NCI-H2196 treated with DMSO at 0.1 percent for 48 hours (cell line): Measurements from ENCODE around the gene TTLL8.

Experiments
- DNase-seq: peaks from one replicate; lab custom pipeline; 2025; ENCODE audit not compliant: unreplicated experiment; lab: John Stamatoyannopoulos, UW

The TTLL8 gene

DNA sequence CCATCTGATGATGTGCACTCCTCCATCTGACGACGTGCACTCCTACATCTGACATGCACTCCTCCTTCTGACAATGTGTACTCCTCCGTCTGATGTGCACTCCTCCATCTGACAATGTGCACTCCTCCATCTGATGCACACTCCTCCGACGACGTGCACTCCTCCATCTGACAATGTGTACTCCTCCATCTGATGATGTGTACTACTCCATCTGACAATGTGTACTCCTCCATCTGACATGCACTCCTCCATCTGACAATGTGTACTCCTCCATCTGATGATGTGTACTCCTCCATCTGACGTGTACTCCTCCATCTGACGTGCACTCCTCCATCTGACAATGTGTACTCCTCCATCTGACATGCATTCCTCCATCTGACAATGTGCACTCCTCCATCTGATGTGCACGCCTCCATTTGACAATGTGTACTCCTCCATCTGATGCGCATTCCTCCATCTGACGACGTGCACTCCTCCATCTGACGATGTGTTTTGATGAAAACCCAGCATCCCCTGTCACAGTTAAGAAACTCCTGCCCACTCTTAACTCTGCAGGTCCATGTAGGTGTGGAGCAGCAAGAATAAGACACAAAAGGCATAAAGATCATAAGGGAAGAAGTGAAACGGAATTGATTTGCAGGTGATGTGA is 35.8 kb downstream of the TTLL8 start:
- no peak for DNase-seq

DNA sequence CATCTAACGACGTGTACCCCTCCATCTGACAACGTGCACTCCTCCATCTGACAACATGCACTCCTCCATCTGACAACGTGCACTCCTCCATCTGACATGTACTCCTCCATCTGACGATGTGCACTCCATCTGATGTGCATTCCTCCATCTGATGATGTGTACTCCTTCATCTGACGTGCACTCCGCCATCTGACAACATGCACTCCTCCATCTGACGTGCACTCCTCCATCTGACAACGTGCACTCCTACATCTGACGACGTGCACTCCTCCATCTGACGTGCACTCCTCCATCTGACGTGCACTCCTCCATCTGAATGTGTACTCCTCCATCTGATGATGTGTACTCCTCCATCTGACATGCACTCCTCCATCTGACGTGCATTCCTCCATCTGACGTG is 37.5 kb downstream of the TTLL8 start:
- no peak for DNase-seq

DNA sequence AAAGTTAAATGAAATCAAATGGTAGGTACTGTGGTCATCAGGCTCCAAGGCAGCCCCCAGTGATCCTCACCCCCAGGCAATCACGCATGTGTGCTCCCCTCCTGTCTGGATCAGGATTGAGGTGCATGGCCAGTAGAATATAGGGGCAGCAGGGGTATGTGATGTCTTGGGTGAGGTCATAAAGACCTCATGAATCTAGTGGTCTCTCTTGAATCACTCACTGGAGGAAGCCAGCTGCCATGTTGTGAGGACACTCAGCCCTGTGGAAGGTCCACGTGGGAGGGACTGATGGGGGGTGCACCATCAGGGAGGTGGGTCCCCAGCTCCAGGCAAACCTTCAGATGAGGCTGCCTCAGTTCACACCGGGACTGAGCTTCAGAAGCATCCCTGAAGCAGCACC is 38.8 kb downstream of the TTLL8 start:
- no peak for DNase-seq

DNA sequence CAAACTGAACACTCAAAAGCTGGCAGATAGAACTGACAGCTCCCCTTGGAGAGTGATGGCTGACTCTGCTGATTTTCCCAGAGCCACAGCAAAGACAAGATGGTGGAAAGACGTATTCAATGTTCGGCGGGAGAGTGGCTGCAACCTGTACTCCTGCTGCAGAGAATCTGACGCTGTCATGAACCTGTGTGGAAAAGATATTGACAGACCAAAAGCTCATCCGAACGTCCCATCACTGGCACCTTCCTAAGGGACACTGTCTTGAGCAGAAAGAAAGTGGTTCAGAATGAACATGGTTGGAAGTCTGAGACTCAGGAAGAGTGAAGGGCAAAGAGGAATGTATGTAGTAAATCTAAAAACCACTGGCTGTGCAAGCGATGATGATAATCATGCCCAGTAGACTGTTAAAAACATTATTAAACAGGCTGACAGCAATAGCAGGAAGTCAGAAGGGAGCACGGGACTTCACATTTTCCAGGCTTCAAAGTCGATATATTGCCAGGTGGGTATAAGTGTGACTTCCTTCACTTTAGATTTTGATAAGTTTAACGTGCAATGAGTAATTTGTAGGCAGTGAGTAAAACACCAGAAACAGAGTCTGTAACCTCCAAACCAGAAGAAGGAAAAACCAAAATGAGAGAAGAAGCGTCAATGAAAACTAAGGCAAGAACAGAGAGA is 39.4 kb downstream of the TTLL8 start:
- no peak for DNase-seq

DNA sequence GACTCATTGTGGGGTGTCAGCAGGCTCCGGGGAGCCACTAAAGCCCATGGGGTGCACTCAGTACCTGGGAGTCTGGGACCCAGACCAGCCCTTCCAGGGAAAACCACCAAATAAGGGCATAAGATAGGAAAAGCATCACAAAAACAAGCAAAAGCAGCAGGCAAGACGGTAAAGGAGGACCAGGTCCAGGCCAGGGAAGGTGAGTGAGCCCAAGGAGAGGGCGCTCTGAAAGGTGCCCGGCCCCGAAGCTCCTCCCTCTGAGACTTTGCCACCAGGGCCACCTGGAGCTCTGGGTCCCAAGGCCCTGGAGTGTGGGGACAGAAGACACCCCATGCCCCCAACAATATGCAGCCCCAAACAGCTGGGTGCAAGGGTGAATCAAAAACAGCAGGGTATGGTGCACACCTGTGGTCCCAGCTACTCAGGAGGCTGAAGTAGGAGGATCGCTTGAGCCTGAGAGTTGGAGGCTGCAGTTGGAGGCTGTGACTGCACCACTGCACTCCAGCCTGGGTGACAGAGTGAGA is 40.3 kb downstream of the TTLL8 start:
- DNase-seq = no peak

DNA sequence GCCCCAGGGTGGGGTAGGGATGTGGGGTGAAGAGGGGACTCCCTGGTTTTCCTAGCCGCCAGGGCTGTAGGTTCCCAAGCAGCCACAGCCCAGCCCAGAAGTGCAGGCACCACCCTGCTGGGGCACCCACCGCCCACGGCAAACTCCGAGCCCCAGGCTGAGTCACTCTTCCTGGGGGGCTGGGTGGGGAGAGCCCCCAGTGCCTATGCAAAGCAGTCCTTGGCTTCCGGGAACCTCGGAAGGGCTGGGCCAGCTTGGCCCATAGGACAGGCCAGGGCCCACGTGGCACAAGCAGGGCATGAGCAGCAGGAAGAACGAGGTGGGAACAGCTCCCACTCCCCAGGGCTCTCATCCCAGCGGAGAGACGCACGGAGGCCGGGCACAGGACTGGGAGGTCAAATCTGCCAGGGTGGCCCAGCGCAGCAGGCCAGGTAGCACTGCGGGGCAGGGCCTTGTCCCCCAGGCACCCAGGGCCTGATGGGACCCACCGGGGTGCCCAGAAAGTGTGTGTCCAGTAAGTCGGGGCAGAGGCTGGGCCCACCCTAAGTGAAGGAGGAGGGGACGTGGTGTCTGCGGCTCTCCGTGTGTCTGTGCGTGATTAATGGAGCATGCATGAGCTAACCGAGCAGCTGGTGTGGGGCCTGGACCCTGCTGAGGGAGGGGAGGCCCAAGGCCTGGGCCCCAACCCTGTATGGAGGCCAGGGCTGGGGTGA is 41.0 kb downstream of the TTLL8 start:
- no peak for DNase-seq

DNA sequence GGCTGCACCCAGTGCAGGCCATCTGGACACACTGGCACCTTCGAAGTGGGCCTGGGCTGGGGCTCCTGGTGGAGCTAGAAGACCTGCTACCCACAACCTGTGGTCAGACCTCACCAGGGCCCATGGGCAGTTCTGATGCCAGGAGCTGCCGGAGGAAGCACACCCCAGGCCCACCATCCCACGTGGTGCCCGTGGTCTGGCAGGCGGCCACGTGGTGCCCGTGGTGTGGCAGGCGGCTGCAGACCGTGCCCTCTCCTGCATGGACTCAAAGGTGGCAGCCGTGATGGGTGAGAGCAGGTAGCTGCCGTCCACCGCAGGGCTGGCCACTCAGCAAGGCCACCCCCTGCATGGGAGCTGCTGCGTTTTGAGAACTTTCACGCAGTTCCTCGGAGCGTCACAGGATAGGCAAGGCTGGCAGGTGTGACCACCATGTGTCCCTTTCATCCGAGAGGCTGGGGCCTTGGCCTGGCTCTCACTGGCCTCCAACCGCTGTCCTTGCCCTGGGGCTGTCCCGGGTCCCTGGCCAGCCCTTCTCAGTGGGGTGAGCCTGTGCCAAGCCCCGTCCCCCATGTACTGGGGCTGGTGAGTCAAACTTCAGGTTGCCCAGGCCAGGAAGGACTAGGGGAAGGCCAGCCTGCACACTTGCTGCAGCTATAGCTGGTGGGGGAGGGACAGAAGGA is 41.6 kb downstream of the TTLL8 start:
- DNase-seq = no peak

DNA sequence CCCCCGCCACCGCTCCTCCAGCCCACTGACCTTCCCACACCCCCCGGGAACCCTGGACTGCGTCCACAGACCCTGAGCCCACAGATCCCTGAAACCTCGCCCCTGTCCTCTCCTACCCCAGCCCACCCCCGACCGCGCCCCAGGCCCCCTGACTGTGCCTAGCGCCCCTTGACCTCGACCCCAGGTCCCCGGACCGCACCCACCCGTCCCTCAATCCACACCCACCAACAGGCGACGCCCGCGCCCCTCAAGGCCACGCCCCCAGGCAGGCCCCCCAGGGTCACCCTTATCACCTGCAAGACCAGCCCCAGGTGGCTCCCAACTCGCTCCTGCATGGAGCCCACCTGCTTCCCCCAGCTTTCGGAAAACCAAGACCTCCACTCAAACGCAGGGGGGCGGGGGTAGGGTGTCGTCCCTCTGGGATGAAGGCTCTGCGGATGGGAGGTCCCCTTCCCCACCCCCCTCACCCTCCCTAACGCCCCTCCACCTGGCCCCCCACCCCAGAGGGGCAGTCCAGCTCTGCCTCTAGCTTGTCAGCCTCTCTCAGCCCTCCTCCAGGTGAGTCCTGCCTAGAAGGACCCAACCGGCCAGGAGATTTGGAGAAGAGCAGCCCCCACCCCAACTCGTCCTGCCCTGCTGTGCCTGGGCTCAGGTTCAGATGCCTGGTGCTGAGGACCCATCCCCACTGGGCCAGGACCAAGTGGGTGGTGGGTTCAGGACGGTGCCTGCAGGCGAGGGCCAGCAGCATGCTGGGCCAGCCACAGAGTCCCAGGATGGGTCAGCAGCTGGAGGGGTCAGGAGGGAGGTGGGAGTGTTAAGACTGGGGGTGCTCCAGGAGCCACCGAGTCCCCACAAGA is 42.4 kb downstream of the TTLL8 start:
- no peak for DNase-seq

DNA sequence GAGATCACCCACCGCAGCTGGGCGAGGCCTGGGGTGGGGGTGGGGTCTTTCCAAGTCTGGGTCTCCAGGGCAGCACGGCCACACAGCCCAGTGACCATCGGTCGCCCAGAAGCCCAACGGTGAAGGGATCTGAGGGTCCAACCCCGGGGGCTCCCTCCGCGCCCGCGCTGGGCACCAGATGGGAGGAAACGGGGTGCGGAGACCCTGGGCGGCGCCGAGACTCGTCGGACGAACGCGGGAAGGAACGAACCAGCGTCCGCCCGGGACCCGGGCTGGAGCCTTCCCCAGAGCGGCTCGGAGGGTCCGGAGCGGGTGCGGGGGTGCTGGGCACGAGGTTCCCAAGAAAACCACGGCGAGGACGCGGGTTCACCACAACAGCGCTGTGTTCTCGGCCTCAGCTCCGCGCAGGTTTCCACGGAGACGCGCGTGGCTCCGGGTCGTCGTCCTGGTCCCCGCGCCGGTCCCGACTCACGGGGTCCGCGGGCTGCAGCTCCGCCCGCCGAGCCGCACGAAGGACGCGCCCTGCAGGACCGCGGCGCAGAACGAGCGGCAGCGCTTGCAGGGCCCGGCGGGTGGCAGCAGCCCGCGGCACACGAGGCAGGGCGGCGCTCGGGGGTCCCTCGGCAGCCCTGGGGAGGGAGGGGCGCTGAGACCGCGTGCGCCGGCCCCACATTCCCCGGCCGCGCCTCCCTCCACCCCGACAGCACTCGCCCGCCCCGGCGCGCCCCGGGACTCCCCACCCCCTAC is 43.3 kb downstream of the TTLL8 start:
- DNase-seq = no peak

DNA sequence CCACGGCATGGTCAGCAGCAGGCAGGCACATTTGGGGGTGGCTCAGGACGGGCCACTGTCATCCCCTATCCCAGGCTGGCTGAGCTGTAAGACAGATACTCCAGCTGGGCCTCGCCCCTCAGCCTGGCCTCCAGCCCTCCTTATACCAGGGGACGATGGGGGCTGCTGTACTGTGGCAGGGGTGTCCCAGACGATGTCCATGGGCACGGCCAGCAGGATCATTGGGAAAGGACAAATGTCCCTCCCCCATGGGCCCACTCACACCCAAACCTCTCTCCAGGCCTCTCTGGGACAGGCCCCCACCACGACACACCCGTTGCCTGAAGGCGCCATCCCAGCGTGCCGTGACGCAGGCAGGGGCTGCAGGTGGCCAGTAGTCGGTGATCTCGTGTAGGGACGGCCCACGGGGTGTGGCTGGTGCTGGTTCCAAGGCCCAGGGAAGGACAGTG is 44.0 kb downstream of the TTLL8 start:
- no peak for DNase-seq

DNA sequence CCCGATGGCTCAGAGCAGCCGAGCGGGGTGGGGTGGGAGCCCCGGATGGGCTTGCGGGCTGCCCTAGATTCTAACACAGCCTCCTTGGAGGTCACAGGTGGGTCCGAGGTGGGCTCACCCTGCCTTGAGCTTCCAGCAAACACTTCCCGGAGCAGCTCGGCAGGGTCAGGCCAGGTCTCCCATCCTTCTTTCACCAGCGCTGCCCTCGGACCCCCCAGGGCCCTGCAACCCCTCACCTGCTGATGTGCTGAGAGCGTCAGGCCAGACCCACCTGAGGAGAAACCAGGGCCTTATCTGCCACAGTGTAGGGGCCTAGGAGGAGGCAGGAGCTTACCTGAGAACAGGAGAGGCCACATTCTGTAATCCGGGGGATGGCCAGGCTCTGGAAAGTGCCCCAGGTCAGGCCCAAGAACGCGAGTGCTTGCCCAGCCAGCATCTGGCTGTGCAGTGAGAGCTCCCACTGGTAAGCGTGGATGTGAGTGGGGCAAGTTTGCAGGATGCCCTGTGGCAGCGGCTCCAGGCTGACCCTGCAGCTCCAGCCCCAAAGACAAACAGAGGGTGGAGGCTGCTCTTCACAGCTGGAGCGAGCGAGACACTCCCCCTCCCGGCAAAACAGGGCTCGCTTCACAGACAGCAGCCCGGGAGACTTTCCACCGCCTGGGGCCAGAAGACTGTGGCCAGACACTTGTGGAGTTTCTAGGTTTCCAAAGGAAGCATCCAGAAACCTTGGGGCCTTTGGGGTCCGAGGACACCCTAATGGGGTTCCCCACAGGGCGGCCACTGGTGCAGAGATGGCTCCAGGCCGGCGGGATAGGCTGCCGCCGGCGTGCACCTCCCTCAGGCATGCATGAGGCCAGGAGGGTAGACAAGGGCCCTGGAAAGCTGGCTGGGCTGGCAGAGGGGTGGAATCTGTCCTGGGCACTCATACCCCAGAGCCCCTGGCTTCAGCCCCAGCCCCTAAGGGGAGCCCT is 45.6 kb downstream of the TTLL8 start, which contains the start of gene IL17REL:
IL17REL (minus strand) TSS at position 555 of the 971 bp plus-strand sequence; CDS start at position 436, 119 bp downstream.
- no peak for DNase-seq

DNA sequence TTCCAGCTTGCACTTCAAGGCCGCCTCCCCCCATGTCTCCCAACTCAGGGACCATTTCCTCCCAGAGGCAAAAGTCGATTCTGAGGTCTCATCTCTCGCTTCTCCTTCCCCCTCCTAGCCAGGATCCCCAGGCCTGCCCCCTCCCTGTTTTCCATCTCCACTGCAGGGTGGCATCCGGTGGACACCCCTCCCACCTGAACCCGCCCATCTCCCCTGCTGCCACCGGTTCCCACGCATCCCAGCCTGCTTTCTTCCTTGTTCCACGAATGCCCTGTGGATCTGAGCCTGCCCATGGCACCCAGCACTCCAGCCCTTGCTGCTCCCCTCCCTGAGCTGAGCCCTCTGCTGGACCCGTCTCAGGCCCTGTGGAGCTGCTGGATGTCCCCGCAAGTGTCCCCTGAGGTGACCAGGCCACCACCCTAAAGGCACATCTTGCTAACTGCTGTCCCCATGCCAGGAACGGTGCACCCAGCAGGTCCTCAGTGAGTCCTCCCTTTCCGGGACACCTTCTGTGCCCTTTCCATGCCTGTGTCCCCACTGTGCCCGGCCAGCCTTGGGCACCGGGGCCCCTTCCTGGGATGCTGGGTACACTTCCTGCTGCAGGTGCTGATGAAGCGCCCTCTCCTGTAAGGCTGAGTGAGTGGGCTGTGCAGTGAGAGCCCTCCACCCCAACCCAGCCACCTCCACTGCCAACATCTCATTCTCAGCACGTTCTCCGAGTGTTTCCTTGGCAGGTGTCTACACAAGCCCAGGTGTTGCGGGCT is 46.5 kb downstream of the TTLL8 start:
- DNase-seq = no peak

DNA sequence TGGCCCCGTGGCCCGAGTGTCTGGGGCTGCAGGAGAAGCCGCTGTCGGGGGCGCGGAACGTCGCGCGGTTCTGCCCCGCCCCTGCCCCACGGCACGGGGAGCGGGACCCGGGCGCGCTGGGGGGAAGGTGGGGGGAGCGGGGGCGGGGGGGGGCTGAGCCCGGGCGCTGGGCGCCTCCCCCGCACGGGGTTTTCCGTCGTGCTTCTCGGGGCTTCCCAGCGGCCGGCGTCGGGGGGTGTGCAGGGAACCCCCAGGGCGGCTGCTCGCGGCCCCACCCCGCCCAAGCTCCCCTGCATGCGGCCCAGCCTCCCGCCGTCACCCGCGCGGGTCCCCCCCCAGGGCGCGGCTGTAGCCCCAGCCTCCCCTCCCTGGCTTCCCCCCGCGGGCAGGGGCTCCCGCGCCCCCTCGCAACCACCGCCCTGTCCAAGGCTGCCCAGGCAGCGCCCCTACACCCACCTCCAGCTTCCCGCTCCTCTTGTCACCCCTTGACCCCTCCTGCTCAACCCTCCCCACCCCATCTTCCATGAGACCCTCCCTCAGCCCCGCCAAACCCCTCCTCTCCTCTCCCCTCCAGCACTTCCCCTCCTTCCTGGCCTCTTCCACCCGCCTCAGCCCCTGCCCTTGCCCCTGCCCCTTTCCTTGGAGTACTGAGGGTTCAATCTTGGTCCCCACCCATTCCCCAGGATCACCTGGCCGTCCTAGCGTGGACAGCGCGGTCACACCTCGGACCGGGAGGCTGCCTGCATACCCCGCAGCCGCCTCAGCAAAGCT is 47.2 kb downstream of the TTLL8 start:
- no peak for DNase-seq

DNA sequence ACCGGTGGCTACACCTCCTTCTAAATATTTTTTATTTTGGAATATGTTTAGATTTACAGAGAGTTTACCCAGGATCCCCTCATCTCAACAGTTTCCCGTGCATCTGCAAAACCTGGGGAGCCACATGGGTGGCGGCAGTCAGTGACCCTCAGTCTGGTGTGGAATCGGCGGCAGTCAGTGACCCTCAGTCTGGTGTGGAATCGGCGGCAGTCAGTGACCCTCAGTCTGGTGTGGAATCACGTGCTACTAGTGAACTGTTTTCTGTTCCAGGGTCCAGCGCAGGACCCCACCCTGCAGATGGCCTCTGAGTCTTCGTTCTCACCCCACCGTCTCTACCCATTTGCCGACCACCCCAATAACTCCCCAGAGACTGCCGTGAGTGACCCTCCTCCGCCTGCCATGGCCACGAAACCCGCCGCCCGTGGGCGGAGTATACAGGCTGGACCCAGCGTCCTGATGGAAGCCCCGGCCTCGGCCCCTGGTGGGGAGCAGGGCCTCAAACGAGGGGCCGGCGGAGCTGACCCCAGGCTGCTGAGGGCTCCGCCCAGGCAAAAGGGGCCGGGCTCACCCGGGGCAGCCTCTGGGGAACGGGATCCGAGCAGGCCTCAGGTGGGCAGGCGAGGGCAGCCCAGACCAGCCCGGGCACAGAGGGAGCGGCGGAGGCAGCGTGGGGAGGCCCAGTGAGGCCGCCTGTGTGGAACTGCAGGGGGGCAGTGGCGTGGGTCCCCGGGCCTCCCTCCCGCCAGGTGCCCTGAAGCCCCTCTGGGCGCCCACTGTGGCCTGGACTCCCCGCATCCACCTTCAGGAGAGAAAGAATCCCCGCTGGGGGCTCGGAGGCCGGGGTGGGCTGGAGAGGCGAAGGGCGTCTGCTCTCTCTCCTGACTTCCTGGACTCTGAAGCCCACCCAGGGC is 48.1 kb downstream of the TTLL8 start:
- no peak for DNase-seq

DNA sequence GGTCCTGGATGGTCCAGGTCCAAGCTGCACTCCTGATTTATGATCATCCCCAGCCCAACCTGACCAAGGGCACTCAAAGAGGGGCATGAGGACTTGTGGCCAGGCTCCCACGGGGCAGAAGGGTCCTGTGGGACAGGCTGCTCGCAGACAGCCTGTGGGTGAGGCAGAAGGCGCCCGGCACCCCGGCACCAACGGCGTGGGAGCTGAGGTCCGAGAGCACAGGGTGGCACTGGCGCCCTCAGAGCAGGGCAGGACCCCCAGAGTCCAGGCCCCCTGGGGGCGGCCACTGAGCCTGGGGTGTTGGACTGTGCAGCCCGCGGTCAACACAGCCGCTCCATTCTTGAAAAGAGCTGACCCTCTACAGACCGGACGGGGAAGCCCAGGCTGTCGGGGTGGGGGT is 48.8 kb downstream of the TTLL8 start:
- no peak for DNase-seq
